ENCODE data around the gene PLCH2.

DNA sequence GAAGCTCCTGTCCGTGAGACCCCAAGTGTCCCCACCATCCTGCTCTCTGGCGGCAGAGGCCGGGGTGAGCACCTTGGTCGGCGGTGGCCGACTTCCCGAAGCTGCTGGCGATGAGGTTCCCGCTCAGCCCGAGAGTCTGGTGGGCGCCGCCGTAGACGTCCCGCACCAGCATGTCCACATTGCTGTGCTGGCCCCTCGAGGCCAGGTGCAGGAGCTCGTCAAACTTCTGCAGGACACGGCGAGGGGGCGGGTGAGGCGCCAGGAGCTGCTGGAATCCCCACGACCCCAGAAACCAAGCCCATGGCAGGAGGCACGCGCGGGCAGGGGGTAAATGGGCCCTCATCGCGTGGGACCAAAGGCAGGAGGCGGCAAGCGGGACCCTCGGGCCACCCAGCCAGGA lies 43.6 kb downstream of the PLCH2 start:
- TF ChIP-seq, protein P1, sequence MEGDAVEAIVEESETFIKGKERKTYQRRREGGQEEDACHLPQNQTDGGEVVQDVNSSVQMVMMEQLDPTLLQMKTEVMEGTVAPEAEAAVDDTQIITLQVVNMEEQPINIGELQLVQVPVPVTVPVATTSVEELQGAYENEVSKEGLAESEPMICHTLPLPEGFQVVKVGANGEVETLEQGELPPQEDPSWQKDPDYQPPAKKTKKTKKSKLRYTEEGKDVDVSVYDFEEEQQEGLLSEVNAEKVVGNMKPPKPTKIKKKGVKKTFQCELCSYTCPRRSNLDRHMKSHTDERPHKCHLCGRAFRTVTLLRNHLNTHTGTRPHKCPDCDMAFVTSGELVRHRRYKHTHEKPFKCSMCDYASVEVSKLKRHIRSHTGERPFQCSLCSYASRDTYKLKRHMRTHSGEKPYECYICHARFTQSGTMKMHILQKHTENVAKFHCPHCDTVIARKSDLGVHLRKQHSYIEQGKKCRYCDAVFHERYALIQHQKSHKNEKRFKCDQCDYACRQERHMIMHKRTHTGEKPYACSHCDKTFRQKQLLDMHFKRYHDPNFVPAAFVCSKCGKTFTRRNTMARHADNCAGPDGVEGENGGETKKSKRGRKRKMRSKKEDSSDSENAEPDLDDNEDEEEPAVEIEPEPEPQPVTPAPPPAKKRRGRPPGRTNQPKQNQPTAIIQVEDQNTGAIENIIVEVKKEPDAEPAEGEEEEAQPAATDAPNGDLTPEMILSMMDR (IDR thresholded peaks at IDR 0.05; ENCODE audit: insufficient read depth, low read length, poor library complexity, severe bottlenecking): no peak
- TF ChIP-seq EZH2phosphoT487 (conservative IDR thresholded peaks at IDR 0.05; ENCODE audit: low read length): no peak
